Mesenteric fat pad (tissue), 1 donor: Measurements from ENCODE around the gene KLK15. TPM values are rescaled to one million over a fixed set of nuclear protein-coding genes. Genes with fewer than 3 reads are reported as not detected.
"Not testable (repeated sequence)": the region's sequence is repeated elsewhere in the genome, so short reads cannot be mapped to it uniquely, and the experiment has no call there.

Experiments used
- DNase-seq: peaks from one replicate; pipeline ENCODE4 v3.0.0-alpha.2; 2020; ENCODE audit warnings: low spot score
- total RNA-seq: library from RNA; stranded (reverse); fragmentation: NEBNext Ultra II Directional; extraction: Animal tissue kit (Norgen Biotek cat#: 25700); gene quantifications from one replicate; pipeline ENCODE4 v1.2.1, GENCODE V29; 2021
- donor health status: DM: yes; HTN: yes; CAD: no.

The KLK15 gene
- total RNA-seq, 1 donor from 2014 or later: not detected

DNA sequence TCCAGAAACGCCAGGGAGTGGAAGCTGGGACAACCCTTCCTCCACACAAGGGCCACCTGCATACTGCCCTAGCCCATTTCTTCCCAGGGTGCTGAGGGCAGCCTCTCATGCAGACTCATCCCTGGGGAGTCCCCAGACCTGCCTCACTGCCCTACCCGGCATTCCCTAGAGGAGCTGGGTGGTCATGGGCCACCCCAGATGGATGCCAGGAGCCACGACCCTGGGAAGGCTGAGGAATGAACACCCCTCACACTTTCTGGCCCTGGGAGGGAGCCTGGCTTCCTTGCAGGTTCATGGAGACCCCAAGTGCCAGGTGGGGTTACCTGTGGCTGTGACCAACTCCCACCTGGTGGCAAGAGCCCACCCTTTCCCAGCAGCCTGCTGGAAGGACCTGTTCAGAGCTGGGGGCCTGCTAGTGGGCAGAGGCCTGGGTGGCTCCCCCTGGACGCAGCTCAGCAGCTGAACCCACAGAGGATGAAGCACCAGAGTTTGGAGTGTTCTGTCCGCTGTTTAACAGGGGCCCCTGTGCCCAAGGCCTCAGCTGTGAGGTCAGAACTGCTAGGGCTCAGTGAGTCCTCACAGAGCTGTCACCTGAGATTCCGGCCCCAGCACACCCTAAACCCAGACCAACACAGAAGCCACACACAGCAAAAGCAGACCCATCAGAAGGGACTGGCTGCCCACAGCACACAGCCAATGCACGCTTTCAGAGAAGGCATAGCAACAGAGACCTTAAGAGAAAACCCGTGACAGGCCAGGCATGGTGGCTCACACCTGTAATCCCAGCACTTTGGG lies 36.5 kb downstream of the KLK15 start:
- DNase-seq: no peak

DNA sequence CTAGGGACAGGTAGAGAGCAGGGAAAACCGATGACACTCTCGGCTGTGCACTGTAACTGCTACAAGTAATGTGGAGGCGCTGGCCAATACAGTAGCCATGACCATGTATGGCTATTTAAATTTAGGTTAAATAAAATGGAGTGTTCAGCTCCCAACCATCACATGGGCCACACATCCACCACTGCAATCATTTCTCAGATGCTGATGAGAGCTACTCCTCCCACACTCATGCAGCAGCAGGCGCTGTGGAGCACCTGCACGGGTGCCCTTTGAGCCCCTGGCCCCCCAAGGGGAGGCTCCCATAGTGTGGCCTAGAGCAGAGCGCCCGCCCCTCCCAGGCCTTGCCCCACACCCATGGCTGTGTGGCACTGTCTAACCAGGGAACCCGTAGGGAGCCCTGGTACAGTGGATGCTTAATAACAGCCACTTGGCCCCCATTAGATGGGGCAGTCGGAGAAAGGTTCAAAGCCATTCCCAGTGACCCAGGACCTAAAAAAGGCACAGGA lies 37.2 kb downstream of the KLK15 start:
- DNase-seq: no peak

DNA sequence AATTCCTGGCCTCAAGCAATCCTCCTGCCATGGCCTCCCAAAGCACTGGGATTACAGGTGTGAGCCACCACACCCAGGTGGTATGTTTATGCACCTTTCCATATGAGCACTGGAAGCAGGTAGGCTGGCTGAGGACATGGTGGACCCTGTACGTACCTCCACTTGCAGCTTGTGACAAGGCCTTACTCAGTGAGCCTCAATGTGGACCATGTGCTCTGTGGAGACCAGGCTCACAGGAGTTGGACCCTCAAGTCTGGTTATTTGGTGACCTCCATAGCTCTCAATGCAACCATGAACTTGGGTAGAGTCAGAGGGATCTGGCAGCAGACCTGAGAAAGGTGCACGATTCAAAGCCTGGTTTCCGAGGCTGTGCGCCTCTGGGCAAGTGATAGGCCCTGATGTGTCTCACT lies 37.7 kb downstream of the KLK15 start:
- no peak for DNase-seq

DNA sequence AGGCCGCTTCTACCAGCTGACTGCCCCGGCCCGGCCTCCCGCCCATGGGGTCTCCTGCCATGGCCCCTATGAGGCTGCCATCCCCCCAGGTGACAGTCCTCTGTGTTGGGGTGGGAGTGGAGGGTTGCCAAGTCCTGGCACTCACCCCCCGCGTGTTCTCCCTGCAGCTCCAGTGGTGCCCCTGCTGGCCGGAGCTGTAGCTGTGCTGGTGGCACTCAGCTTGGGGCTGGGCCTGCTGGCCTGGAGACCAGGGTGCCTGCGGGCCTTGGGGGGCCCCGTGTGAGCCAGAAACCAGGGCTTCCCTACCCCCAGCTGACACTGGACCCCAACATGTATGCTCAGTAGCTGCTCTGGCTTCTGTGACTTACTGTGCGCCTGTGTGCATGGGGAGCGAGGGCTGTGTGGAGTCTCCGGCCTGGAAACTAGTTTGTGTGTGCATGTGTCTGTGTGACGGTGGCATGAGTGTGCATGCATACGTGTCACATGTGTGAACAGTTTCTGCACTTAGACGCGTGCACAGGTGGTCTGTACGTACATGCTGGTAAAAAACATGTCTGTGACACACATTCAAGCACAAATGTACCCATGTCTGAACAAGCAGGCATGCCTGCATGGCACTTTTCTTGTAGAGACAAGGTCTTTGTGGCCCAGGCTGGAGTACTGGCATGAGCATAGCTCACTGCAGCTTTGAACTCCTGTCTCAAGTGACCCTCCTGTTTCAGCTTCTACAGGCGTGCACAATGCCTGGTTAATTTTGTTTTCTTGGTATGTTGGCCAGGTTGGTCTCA lies 38.3 kb downstream of the KLK15 start:
- no peak for DNase-seq

DNA sequence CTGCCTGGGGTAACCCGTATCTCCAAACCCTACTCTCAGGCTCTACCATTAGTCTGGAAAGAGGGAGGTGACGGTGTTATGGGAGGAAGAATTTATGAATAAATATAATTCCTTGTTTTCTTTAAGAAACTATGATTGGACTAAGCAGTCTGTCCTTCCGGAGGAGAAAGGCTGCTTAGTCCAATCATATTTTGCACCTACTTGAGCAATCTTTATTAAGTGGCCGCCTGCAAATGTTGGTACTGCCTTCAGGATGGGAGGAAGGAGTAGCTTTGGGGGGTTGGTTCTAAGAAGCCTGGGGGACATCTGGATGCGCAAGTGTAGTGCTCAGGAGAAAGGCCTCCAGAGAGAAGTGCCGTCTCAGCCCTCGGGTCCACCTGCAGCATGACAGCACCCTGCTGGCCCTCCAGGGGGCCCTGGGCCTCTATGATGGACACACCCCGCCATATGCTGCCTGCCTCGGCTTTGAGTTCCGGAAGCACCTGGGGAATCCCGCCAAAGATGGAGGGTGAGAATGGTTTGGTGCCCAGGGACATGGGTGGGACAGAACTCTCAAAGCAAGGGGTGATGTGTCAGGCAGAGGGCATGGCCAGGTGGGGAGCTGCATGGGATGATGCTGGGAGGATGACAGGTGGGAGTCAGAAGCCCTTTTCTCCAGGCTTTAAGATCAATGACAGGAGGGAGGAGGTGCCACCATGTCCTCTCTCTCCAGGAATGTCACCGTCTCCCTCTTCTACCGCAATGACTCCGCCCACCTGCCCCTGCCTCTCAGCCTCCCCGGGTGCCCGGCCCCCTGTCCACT lies 39.1 kb downstream of the KLK15 start:
- DNase-seq: no peak

DNA sequence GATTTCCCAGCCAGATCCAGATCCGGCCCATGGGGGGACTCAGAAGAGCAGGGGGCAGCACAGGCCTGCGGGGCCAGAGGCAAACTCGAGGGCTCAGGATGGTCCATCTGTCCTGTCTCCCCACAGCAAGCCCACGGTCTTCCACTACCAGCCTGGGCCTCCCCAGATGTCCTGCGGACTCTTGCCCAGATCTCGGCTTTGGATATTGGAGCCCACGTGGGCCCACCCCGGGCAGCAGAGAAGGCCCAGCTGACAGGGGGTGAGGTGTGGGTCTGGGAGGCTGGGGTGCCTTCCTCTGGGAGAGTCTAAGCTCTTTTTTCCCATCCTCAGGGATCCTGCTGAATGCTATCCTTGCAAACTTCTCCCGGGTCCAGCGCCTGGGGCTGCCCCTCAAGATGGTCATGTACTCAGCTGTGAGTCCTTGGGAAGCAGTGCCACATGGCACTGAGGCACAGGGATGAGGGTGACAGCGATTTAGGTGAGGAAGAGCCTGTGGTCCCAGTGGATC lies 39.8 kb downstream of the KLK15 start:
- no peak for DNase-seq

DNA sequence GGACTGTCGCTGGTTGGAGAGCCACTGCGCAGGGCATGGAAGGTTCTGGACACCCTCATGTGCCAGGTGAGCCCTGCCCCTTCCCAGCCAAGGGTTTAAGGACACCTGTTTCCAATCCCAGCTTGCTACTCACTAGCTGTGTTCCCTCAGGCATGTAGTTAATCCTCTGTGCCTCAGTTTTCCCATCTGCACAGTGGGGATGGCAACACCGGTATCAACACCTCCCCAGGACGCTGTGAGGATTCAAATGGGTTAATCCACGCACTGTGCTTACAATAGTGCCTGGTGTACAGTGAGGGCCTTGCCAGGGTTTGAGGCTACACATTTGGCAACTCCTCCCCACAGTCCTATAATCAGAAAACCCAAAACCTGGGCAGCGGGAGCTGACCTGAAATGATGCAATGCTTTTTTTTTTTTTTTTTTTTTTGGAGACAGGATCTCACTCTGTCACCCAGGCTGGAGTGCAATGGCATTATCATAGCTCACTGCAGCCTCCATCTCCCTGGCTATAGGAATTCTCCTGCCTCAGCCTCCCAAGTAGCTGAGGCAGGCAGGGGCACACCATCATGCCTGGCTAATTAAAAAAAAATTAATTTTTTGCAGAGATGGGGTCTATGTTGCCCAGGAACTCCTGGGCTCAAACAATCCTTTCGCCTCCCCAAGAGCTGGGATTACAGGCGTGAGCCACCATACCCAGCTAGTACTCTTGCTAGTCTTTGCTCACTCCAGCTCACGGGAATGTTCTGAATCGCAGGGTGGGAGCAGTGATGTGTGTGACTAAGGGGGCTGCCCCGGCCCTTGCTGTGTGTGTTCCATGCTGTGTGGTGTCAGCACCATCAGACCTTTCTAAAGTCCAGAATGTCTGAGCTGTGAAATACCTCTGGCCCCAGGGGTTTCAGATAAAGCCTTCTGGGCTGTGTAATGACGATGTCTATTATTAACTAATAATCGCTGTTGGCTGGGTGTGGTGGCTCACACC lies 40.8 kb downstream of the KLK15 start:
- no peak for DNase-seq

DNA sequence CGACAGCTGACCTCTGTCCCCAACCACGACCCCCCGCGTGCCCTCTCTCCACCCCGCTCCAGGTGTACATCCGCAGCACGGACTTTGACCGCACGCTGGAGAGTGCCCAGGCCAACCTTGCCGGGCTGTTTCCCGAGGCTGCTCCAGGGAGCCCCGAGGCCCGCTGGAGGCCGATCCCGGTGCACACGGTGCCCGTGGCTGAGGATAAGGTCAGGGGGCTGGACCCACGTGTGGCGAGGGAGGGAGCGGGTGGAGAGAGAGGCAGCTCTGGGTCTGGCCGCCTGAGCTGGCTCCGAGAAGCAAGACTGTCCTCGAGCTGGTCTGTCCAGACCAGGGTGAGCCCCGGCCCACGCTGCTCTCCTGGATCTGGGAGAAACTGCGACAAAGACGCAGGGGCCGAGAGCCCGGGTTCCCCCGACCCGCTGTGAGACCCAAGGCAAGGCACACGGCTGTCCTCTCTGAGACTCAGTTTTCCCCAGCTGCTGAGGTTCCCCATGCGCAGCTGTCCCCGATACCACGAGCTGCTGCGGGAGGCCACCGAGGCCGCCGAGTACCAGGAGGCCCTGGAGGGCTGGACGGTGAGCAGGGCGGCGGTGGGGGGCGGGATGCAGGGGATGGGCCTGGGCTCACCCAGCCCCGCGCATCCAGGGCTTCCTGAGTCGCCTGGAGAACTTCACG lies 41.6 kb downstream of the KLK15 start:
- no peak for DNase-seq

DNA sequence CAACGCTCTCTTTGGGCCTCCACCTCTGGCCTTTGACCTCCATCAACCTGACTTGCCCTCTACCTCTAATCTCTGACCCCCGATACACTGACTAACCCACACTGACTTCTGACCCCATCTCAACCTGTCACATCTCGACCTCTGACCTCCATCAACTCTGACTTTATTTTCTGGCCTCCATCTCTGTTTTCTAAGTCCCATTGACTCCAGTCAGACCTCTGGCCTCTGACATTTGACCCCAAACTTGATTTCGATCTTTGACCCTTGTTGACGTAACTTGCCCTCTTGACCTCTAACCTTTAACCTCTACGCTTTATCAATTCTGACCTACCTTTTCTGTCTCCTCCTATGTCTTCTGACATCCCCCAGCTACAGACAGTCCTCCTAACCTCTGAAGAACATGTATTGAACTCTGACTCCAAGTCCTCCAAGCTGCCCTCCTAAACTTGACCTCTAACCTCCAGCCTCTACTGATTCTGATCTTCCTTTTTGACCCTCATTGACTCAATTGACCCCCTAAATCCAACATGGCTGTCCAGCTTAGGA lies 42.4 kb downstream of the KLK15 start:
- DNase-seq: no peak

DNA sequence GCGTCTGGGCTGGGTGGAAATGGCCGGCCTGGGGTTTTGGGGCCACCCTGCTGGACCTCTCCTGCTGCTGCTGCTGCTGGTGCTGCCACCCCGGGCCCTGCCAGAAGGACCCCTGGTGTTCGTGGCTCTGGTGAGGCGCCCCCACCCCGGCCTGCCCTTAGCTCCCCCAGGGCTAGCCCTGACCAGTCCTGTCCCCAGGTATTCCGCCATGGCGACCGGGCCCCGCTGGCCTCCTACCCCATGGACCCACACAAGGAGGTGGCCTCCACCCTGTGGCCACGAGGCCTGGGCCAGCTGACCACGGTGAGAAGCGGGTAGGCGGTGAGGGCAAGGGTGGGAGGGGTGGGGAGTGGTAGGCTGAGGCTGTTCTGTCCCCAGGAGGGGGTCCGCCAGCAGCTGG lies 43.0 kb downstream of the KLK15 start, which contains the start of gene ACP4:
TSS of gene ACP4 (plus strand) at position 20 of the 400 bp plus-strand sequence. CDS start at position 20, 0 bp downstream.
- no peak for DNase-seq

DNA sequence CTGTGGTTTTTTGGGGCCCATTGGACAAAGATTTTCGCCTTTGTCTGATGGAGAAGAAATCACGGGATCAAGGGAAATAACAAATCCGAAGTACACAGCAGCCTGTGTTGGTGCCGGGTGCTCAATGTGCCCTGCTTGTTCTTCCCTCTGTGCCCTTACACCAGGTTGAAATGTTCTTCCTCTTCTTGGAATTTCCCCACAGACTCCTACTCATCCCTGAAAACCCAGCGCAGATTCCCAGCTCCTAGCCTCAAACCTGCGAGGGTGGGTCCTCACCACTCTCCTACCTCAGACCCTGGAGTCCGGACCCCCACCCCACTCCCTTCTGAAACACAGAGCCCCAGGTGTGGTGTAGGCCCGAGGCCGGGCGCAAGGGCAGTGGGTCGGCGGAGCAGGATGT lies 48.0 kb downstream of the KLK15 start:
- no peak for DNase-seq

DNA sequence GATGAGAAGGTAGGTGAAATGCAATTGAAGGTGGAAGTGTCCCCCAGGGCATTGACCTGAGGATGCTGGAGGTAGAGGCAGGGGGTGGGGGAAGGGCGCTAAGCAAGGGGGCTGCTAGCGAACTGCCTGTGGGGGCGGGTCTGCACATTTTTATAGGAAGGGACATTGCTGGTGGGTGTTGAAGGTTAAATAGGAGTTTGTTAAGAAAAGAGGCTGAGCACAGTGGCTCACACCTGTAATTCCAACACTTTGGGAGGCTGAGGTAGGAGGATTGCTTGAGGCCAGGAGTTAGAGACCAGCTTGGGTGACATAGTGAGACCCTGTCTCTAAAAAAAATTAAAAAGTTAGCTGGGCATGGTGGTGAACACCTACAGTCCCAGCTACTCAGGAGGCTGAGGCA lies 48.7 kb downstream of the KLK15 start:
- DNase-seq: no peak

DNA sequence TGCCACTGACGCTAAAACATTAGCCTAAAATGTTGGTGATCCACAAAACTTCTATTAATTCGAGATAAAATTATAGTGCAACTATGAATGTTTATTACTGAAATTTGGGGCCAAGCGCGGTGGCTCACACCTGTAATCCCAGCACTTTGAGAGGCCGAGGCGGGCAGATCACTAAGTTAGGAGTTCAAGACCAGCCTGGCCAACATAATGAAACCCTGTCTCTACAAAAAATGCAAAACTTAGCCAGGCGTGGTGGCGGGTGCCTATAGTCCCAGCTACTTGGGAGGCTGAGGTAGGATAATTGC lies 49.6 kb downstream of the KLK15 start:
- not testable (repeated sequence) for DNase-seq

DNA sequence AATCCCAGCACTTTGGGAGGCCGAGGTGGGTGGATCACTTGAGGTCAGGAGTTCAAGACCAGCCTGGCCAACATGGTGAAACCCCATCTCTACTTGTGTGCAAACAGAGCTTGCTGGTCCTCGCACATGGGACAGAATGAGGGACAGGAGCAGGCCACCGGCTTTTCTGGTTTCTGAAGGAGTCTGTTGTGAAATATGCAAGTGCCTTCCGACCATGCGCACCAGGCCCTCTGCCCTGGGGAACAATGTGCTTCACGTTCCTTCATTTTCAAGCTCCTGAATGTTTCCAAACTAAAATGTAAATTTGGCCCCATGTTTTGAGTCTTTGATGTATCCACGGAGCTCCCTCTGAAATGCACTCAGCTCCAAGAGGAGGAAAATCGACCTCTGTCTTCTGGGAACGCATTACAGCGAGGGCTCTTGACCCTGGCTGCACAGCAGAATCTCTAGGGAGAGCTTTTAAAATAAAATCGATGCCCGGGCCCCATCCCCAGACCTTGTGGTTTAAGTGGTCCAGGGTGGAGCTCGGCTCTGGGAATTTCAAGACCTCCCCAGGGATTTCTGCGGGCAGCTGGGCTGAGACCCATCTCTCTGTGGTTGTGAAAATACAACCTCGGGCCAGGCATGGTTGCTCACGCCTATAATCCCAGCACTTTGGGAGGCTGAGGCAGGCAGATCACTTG lies 52.5 kb downstream of the KLK15 start:
- no peak for DNase-seq

DNA sequence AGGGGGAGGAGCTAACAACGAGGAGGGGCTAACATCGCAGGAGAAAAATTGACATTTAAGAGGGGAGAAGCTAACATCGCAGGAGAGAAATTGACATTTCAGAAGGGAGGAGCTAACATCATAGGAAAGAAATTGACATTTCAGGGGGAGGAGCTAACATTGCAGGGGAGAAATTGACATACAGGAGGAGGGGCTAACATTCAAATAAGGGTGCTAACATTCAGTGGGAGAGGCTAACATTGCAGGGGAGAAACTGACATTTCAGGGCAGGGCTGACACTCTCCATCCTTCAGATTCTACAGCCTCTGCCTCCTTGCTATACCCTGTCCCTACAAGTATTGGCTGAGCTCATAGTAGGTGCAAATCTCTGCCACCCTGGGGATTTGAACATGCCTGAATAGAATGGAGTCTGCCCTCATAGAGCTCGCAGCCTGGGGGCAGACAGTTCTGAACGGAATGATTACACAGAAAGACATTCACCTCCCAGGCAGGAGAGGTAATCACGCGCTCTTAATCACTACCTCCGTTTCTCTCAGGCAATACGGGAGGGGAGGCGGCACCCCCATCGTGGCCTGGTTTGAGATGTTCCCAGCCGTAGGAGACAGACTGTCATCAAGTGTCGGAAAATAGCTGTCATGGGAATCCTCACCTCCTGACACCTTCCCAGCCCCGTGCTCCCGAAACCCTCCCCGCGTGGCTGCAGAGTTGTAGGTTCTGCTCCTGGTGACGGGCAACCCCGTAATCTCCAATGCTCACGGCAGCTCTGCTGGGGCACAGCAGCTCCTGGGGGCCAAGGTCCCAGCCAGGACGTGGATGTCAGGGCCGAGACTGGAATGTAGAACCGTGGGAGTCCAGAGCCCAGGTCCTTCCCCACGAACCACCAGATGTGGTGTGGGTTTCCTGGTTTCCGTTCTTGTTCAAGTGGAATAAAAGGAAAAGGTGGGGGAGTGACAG lies 53.6 kb downstream of the KLK15 start:
- DNase-seq: no peak

DNA sequence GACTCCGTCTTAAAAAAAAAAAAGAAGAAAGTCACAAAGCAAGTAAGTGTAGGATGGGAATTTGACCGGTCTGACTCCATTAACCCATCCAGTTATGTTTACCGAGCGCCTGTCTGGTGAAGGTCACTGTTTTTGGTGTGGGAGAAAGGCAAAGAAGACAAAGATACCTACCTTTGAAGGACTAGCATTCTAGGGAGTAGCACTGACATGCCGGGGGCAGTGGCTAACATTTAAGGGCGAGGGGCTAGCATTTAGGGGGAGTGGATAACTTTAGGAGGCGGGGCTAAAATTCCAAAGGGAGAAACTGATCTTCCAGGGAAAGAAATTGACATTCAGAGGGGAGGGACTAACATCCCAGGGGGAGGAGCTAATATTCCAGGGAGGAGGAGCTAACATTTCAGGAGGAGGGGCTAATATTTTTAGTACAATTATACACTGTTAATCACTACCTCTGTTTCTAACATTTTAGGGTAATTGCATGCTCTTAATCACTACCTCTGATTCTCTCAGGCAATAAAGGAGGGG lies 54.4 kb downstream of the KLK15 start:
- no peak for DNase-seq

DNA sequence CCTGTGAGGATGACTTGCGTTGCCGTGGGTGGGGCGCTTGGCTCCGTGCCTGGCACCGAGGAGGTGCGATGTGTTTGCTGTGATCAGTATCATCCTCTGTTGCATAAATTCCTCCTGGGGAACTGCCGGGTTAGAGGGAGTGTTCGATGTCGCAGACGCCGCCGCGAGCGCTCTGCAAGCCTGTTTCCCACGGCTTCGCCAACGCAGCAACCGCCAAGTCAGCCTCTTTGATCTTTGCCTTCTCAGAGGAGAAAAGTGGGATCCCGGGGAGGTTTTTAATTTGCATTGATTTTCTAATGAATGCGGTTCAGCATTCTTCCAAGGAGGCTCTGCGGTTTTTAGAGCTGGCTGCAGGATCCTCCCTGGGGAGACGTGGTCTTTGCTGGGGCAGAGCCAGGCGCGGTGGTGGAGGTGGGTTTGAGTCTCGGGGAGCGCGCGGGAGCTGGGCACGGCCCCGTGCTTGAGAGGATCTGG lies 55.5 kb downstream of the KLK15 start:
- no peak for DNase-seq
